ENCODE data around the gene PSMB4. TPM values are rescaled to one million over a fixed set of nuclear protein-coding genes. Genes with fewer than 3 reads are reported as not detected.

The PSMB4 gene
- total RNA-seq, 2 donors from 2014 or later = 179 to 273 TPM

DNA sequence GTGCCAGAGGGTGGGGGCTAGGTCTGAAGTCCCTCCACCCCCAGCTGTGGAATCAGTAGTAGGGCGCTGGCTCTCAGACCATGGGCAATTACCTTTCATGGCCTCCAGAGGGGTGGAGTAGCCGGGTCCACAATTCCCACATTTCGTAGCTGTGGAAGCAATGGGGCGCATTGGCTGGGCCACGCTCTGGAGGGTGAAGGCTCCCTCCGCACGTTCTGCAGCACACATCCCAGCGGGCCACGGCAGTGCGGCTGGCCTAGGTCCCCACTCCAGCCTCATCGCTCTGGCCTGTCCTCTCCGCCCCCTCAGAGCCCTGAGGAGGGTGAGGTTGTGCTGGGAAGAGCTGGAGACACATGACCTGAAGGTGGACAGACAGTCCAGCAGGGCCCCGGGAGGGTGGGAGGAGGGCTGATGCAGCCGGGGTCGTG, 29.7 kb upstream of the PSMB4 start:
- intact Hi-C loops (cut with DNase I) = no loop called here
- H3K36me3 ChIP-seq = peaks cover 7% of the 10 kb centered on the region

DNA sequence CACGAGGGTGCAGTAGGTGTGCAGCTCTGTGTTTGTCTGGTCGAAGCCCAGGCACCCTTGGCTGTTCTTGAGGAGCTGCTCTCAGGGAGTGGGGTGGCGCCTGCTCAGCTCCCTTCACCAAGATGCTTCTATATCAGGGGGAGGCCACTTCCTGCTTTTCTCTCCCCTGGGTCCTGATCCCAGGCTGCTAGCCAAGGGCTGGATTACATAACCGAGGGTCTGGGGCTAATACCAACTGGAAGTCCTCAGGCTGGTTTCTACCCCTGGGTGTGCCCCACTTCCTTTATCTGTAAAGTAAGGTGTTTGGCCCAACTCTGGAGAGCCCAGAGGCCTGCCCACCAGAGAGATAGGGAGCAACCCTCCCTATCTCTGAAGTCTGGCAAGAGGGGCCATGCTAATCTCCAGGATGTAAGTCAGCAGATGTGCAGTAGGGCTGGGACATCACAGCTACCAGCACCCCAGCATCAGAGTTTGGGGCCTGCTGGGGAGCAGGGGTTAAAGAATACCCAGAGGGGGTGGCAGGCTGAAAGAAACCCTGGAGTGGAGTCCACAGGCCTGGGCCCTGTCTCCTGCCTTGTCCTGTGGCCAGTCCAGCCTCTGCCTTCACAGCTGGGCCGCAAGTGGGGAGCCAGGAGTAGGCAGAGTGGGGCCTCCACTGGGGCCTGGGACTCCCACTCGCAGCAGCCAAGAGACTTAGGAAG, 29.0 kb upstream of the PSMB4 start:
- intact Hi-C loops (cut with DNase I) = no loop called here
- peak overlapping the region; percentile 58 to 81 for H3K9ac ChIP-seq (ENCODE audit: low read depth in 2 of 2, low read length in 2 of 2)
- H3K4me3 ChIP-seq = peak overlapping the region; percentile 52
- peak overlapping the region; percentile 87 for H3K27ac ChIP-seq
- no peaks in the 10 kb centered on the region for H3K9me3 ChIP-seq
- TF ChIP-seq, protein P1, sequence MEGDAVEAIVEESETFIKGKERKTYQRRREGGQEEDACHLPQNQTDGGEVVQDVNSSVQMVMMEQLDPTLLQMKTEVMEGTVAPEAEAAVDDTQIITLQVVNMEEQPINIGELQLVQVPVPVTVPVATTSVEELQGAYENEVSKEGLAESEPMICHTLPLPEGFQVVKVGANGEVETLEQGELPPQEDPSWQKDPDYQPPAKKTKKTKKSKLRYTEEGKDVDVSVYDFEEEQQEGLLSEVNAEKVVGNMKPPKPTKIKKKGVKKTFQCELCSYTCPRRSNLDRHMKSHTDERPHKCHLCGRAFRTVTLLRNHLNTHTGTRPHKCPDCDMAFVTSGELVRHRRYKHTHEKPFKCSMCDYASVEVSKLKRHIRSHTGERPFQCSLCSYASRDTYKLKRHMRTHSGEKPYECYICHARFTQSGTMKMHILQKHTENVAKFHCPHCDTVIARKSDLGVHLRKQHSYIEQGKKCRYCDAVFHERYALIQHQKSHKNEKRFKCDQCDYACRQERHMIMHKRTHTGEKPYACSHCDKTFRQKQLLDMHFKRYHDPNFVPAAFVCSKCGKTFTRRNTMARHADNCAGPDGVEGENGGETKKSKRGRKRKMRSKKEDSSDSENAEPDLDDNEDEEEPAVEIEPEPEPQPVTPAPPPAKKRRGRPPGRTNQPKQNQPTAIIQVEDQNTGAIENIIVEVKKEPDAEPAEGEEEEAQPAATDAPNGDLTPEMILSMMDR (IDR thresholded peaks at IDR 0.05) = no peak
- no peaks in the 10 kb centered on the region for H3K27me3 ChIP-seq
- peak; percentile 50 for DNase-seq
- peaks cover 4% of the 10 kb centered on the region for H3K4me1 ChIP-seq
- peaks cover 2% of the 10 kb centered on the region for H3K36me3 ChIP-seq

More for the DNA sequence above, 29.7 kb upstream of the PSMB4 start:
- H3K9ac ChIP-seq (ENCODE audit: low read depth in 2 of 2, low read length in 2 of 2) = peak overlapping the region in 1 of 2 donors; percentile 81
- H3K4me1 ChIP-seq = peaks cover 4% of the 10 kb centered on the region
- peak overlapping the region; percentile 87 for H3K27ac ChIP-seq
- DNase-seq = peak; percentile 45
- no peaks in the 10 kb centered on the region for H3K9me3 ChIP-seq
- TF ChIP-seq, protein P1 (IDR thresholded peaks at IDR 0.05) = peak; percentile 11
- no peaks in the 10 kb centered on the region for H3K27me3 ChIP-seq
- no peak overlapping the region for H3K4me3 ChIP-seq

DNA sequence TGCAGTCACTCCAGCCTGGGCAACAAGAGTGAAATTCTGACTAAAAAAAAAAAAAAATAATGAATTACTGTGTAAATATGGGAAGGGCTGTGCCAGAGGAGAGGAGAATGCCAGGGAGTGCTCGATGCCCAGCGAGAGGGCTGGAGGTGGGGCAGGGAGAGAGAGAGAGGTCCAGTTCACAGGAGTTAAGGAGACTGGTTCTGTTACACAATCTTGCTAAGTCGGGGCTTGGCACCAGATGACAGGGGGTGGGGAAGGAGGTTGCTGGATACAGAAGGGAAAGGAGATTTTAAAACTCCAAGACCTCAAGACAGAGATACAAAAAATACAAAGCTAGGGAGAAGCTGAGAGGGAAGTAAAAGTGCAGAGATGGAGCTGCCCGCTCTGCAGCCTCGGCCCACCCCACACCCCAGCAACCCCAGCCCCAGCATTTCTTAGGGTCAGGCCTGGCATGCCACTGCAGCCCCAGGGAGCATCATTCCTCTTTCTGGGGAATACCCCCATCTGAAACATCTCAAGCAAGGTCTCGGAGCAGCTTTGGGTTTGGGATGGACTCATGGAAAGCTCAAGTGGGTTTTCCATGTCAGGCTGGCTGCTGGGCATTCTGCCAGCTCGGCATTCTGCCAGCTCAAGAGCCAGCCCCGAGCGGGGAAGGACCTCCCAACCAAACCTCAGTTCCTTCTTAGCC, 27.9 kb upstream of the PSMB4 start:
- DNase-seq = peak; percentile 82
- no peaks in the 10 kb centered on the region for H3K27me3 ChIP-seq
- no peaks in the 10 kb centered on the region for H3K36me3 ChIP-seq
- no peaks in the 10 kb centered on the region for H3K9me3 ChIP-seq
- H3K27ac ChIP-seq = peak overlapping the region; percentile 87
- intact Hi-C loops (cut with DNase I) = no loop called here
- H3K4me3 ChIP-seq = peak overlapping the region; percentile 52
- TF ChIP-seq, protein P1 (IDR thresholded peaks at IDR 0.05) = no peak
- peak overlapping the region; percentile 63 to 99 for H3K9ac ChIP-seq (ENCODE audit: low read depth in 2 of 2, low read length in 2 of 2)
- peaks cover 4% of the 10 kb centered on the region for H3K4me1 ChIP-seq

DNA sequence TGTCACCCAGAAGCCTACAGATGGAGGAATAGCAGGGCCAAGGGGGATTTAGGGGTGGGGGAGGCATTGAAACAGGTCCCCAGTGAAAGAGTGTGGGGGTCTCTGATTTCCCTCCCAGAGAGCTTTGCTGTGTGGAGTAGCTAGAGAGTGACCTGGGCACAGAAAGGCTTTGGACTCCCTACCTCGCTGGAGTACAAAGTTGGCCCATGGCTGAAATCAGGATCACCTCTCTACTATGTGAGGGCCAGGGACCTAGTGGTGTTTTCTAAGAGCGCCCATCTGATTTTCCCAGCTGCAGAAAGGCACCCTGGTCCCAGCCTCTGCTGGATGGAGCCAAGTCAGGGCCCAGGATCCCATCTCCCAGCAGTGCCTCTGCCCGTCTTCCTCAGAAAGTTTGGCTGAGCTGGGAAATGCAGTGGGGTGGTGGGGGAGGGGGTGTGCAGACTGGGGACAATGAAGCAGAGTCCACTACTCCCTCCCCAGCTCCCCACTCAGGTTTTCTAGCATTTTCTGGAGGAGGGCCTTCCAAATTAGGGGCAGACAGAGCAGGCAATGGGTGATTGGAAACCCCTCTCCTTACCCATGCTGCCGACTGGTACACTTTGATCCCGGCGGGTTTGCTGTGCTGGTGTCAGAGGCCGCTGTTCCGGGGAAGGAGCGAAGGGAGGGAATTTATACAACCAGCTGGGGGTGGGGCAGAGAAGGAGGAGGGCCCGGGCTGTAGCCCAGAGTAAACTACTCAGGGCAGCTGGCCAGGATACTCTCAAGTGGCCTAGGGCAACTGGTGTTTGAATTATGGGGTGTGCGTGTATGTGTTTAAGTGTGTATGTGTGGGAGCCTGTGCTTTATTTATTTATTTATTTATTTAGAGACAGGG, 27.1 kb upstream of the PSMB4 start, which contains the start of gene SELENBP1:
TSS of gene SELENBP1 (minus strand) at position 648 of the 877 bp plus-strand sequence. CDS start at position 584, 64 bp downstream.
- H3K27ac ChIP-seq = peak within 1 kb of the TSS; percentile 87
- peak within 1 kb of the TSS; percentile 63 to 99 for H3K9ac ChIP-seq (ENCODE audit: low read depth in 2 of 2, low read length in 2 of 2)
- TF ChIP-seq, protein P1 (IDR thresholded peaks at IDR 0.05) = no peak
- H3K36me3 ChIP-seq = no peaks in the 10 kb centered on the region
- H3K4me3 ChIP-seq = peak within 1 kb of the TSS; percentile 52
- intact Hi-C loops (cut with DNase I) = no loop called here
- H3K9me3 ChIP-seq = no peaks in the 10 kb centered on the region
- peaks cover 4% of the 10 kb centered on the region for H3K4me1 ChIP-seq
- DNase-seq = peak; percentile 98
- H3K27me3 ChIP-seq = no peaks in the 10 kb centered on the region

DNA sequence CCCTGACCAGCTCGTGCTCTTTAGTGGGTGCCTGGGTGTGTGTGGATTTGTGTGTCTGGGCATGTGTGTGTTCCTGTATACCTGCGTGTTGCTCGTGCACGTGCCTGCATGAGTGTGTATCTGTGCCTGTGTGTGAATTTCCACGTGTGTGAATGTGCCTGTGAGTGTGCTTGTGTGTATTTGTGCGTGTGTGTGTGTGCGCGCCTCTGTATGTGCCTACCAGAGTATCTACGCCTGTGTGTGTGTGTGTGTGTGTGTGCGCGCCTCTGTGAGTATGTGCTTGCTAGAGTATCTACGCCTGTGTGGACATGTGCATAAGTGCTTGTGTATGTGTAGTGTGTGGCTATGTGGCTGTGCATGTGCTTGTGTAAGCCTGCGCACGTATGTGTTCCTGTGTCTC, 26.2 kb upstream of the PSMB4 start:
- no peak overlapping the region for H3K4me3 ChIP-seq
- no peak for DNase-seq
- TF ChIP-seq, protein P1 (IDR thresholded peaks at IDR 0.05) = no peak
- no peaks in the 10 kb centered on the region for H3K36me3 ChIP-seq
- peak overlapping the region in 1 of 2 donors; percentile 60 for H3K9ac ChIP-seq (ENCODE audit: low read depth in 2 of 2, low read length in 2 of 2)
- intact Hi-C loops (cut with DNase I) = no loop called here
- H3K27ac ChIP-seq = peak overlapping the region; percentile 87
- H3K4me1 ChIP-seq = peaks cover 4% of the 10 kb centered on the region
- H3K27me3 ChIP-seq = no peaks in the 10 kb centered on the region
- no peaks in the 10 kb centered on the region for H3K9me3 ChIP-seq
